Muscle of leg (tissue), 11 donors: ENCODE measurements around the gene PM20D2. TPM values are rescaled to one million over a fixed set of nuclear protein-coding genes. Genes with fewer than 3 reads are reported as not detected.
A peak's percentile ranks its signal among the peaks of the same experiment; 100 is the strongest.

Experiments
- DNase-seq: peaks from one replicate; pipeline ENCODE4 v3.0.0; 2013
- H3K27ac ChIP-seq: one replicate; pipeline ENCODE4 v1.5.1; 2013; ENCODE audit warnings: mild to moderate bottlenecking, low read length, control low read depth
- H3K27me3 ChIP-seq: one replicate; pipeline ENCODE4 v1.6.1; 2013; ENCODE audit warnings: low read length; ENCODE audit not compliant: control insufficient read depth, insufficient read depth
- H3K36me3 ChIP-seq: one replicate; pipeline ENCODE4 v1.6.1; 2013; ENCODE audit warnings: low read length; ENCODE audit not compliant: control insufficient read depth, insufficient read depth
- H3K4me1 ChIP-seq: one replicate; pipeline ENCODE4 v1.6.1; 2013; ENCODE audit warnings: low read length; ENCODE audit not compliant: control insufficient read depth, insufficient read depth
- H3K4me3 ChIP-seq: one replicate; pipeline ENCODE4 v1.5.1; 2013; ENCODE audit warnings: low read length, control low read depth
- H3K9me3 ChIP-seq: replicated peaks from 2 replicates; pipeline ENCODE4 v1.6.1; 2013; ENCODE audit warnings: low read depth, low read length; ENCODE audit not compliant: control insufficient read depth
- WGBS: methylation state at CpG from one replicate; pipeline ENCODE4 v1.1.5; 2013; ENCODE audit warnings: missing lambda C conversion rate; ENCODE audit not compliant: insufficient coverage; 5-methylcytosine and 5-hydroxymethylcytosine counted together
- polyA plus RNA-seq, 8 donors: library from polyadenylated mRNA; unstranded; fragments of 120-200 nt; gene quantifications; one replicate each; pipeline versions ENCODE4 v1.2.1 to v1.2.3, GENCODE V29; 2013; ENCODE audit warnings: inconsistent platforms in 1 of 8, low replicate concordance in 1 of 8; ENCODE audit not compliant: insufficient read length in 8 of 8, insufficient read depth in 1 of 8
- total RNA-seq: library from RNA; stranded (reverse); fragments of 120-200 nt; gene quantifications from one replicate; pipeline ENCODE4 v1.2.4, GENCODE V29; 2013

The PM20D2 gene
- total and polyA plus RNA-seq, 9 donors: 24.3 to 41.0 (median 31.9) TPM

DNA sequence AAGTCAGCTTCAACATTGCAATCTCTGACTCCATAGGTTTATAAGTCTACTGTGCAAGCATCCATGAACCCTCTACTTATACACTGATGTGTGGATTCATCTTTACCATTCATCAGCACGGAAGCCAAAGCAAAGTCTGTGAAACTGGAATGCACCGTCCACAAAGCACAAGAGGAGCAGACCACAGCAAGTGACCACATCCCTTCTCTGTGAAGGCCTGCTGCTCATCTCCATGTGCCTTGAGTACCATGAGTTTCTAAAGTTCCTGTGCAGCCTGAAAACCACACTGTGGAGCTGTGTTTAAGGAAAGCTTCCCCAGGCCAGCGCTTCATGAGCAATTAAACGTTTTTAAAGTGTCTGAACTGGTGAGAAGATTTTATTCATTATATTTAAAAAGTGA is 51.3 kb downstream of the PM20D2 start:
- DNase-seq: no peak
- no peaks in the 10 kb centered on the region for H3K36me3 ChIP-seq
- H3K4me3 ChIP-seq: no peak overlapping the region
- H3K4me1 ChIP-seq: peaks cover 9% of the 10 kb centered on the region
- H3K27ac ChIP-seq: no peak overlapping the region
- H3K27me3 ChIP-seq: no peaks in the 10 kb centered on the region
- peaks cover 11% of the 10 kb centered on the region for H3K9me3 ChIP-seq
- WGBS: 67% methylated on average over 1 of the region's 4 CpGs

DNA sequence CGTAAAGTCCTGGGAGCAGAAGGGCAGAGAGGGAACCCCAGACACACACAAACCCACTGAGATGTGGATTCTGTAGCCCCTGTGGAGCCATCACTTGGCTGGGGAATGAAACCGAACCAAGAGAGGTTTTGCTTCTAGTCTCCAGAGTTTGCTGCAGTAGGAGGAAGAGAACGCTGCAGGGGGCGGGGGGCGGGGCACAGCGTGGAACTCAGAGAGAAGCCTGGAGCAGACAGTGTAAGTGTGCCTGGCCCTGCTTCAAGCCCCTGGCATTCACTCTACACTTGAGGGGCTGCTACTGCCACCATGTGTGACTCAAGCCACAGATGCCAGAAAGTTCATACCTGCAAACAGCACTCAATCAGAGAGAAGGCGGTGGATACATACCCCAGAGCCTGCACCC is 52.4 kb downstream of the PM20D2 start:
- Histone ChIP-seq H3K27ac (no peak overlapping the region), H3K27me3 (no peaks in the 10 kb centered on the region), H3K4me1 (peaks cover 9% of the 10 kb centered on the region), H3K36me3 (no peaks in the 10 kb centered on the region), H3K9me3 (peaks cover 11% of the 10 kb centered on the region), H3K4me3 (no peak overlapping the region)
- WGBS: 60% methylated on average over 5 of the region's 7 CpGs
- DNase-seq: no peak

DNA sequence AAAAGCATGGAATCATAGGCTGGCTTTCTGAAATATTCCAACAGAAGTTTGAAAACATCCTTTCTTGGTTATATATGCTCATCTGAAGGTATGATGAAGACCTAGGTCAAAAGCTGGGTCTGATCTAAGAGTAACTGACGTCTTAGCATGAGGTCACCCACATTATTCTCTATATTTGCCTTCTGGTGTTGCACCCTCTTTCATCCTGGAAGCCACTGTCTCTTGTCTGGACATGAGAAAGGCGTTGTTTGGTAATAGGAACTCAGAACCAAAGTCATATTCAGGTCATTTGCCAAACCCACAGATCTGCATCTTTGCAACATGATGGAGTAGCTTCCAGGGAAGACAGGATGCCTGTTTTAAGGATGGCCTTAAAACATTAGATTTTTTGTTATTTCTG is 53.7 kb downstream of the PM20D2 start:
- no CpG with 5 or more reads among the region's 2 CpGs for WGBS
- Histone ChIP-seq H3K27ac (no peak overlapping the region), H3K27me3 (no peaks in the 10 kb centered on the region), H3K4me3 (no peak overlapping the region), H3K36me3 (no peaks in the 10 kb centered on the region), H3K4me1 (peaks cover 17% of the 10 kb centered on the region), H3K9me3 (peaks cover 6% of the 10 kb centered on the region)
- DNase-seq: no peak

DNA sequence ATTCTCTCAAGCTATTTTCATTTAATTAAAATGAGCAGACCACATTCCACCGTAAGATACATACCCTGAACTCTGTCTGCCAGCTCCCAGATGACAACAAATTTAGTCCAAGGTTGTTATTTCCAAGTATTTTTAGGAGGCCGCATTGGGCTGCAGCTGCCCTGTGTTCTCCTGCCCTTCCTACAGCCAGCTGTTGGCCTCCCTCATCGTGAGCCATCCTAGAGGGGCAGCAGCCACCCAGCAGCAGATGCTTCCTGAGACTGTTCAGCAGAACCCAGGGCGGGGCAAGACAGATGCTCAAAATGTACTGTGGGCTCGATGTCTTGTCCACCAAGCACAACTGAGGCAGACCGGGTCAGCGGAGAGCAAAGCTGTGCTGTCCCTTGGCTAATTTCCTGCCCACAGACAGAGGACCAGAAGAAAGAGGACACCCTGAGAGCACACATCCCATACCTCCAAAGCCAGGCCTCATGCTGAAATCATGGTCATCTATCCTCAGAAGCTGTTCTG is 54.9 kb downstream of the PM20D2 start:
- H3K27ac ChIP-seq: no peak overlapping the region
- H3K4me3 ChIP-seq: no peak overlapping the region
- H3K9me3 ChIP-seq: no peaks in the 10 kb centered on the region
- no peaks in the 10 kb centered on the region for H3K27me3 ChIP-seq
- no peaks in the 10 kb centered on the region for H3K36me3 ChIP-seq
- peaks cover 17% of the 10 kb centered on the region for H3K4me1 ChIP-seq
- 79% methylated on average over 5 of the region's 7 CpGs for WGBS
- peak; percentile 59 for DNase-seq

DNA sequence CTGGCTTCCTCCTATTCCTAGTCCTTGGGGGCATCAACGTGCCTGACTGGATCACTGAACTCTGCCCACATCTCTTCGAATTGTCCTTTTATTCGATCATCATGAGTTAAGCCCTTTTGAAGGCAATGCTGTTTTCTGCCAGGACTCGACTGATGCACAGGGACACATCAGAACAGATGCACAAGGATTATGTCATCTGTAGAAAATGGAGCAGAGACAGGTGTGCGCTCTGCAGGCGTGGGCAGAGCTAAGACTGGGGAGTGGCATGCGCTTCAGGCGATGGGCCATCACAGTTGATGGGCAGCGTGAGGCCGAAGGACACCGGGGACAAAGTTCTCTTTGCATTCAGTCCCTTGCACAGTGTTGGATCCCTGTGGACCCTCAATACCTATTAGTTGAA is 58.2 kb downstream of the PM20D2 start:
- Histone ChIP-seq H3K9me3 (no peaks in the 10 kb centered on the region), H3K4me3 (no peak overlapping the region), H3K27ac (peak overlapping the region; percentile 74), H3K27me3 (no peaks in the 10 kb centered on the region), H3K4me1 (peaks cover 14% of the 10 kb centered on the region), H3K36me3 (no peaks in the 10 kb centered on the region)
- WGBS: 74% methylated on average over 10 of the region's 11 CpGs
- peak; percentile 80 for DNase-seq

DNA sequence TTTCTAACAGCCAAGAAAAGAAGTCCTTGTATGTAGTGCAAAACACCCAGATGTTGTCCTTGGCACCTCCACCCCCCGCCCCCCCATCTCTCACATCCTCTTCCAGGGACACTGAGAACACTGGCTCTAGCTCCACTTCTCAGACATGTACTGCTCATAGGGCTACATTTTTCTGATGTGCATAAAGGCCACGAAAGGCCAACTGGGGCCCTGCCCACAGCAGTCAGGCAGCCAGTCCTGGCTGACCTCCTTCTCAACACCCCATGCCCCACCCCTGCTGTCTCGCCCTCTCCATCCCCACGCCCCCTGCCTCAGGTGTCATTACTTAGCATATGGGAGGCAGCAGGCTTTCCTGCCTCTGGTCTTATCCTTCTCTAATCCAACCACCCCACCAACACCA is 60.0 kb downstream of the PM20D2 start:
- Histone ChIP-seq H3K27me3 (no peaks in the 10 kb centered on the region), H3K36me3 (no peaks in the 10 kb centered on the region), H3K27ac (no peak overlapping the region), H3K4me3 (no peak overlapping the region), H3K9me3 (no peaks in the 10 kb centered on the region), H3K4me1 (peaks cover 13% of the 10 kb centered on the region)
- WGBS: 39% methylated on average over 2 of the region's 4 CpGs
- DNase-seq: no peak

DNA sequence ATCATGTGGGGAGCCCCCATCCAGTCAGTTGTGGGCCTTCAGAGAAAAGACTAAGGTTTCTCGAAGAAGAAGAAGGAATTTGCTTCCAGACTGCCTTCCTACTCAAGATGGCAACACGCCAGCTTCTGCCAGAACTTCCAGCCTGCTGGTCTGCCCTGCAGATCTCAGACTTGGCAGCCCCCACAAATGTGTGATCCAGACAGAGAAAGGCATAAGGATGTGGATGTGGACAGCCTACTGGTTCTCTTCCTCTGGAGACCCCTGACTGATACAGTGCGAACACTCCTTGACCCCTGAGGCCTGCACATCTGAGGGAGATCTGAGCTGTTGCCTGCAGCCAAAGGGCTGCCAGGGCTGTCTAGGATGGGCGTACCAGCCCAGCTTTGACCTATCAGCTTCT is 62.7 kb downstream of the PM20D2 start:
- no peak overlapping the region for H3K27ac ChIP-seq
- no peak for DNase-seq
- no peaks in the 10 kb centered on the region for H3K36me3 ChIP-seq
- 83% methylated on average over 2 of the region's 4 CpGs for WGBS
- H3K27me3 ChIP-seq: no peaks in the 10 kb centered on the region
- H3K4me1 ChIP-seq: peaks cover 11% of the 10 kb centered on the region
- H3K4me3 ChIP-seq: no peak overlapping the region
- H3K9me3 ChIP-seq: no peaks in the 10 kb centered on the region

DNA sequence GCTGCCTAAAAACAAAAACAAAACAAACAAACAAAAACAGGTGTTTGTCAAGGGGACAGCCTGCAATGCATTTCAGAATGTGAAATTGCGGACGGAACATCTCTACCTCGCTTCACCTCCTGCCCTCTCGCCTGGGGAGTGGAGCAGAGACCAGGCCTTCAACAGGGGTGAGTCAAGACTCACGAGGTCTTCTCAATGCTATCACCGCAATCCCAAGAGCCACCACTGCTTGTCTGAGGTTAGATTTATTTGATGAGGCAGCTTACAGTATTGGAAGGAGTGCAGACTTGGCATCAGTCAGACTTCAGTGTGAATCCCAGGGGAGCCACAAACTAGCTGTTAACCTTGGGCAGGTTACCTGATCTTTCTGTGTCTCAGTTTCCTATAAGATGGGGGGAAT is 63.6 kb downstream of the PM20D2 start:
- no peaks in the 10 kb centered on the region for H3K36me3 ChIP-seq
- no peaks in the 10 kb centered on the region for H3K9me3 ChIP-seq
- H3K27me3 ChIP-seq: no peaks in the 10 kb centered on the region
- H3K4me1 ChIP-seq: peaks cover 2% of the 10 kb centered on the region
- no peak overlapping the region for H3K4me3 ChIP-seq
- DNase-seq: no peak
- no peak overlapping the region for H3K27ac ChIP-seq
- no CpG with 5 or more reads among the region's 6 CpGs for WGBS

DNA sequence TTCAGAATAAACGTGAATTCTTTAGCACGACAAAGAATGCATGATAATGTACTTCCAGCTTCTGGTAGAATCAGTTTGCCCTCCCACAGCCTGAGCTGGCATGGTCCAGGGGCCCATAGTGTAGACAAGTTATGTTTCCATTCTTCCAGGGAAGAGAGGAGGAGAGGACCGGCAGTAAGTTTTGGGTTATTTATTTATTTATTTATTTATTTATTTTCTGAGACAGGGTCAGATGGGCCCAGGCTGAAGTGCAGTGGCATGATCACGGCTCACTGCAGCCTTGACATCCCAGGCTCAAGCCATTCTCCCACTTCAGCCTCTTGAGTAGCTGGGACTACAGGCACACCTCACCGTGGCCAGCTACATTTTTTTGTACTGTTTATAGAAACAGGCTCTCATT is 66.6 kb downstream of the PM20D2 start:
- Histone ChIP-seq H3K36me3 (no peaks in the 10 kb centered on the region), H3K4me3 (no peak overlapping the region), H3K4me1 (peaks cover 4% of the 10 kb centered on the region), H3K9me3 (no peaks in the 10 kb centered on the region), H3K27me3 (no peaks in the 10 kb centered on the region), H3K27ac (no peak overlapping the region)
- DNase-seq: no peak
- 0% methylated on average over 1 of the region's 5 CpGs for WGBS

DNA sequence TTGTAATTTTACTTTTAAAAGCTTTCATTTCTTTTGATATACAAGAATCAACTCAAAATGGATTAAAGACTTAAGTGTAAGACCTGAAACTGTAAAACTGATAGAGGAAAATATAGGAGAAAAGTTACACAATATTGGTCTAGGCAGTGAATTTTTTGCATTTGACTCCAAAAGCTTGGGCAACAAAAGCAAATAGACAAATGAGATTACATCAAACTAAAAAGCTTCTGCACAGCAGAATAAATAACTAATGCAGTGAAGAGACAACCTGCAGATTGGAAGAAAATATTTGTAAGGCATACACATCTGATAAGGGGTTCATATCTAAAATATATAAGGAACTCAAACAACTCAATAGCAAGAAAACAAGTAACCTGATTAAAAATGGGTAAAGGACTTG is 68.3 kb downstream of the PM20D2 start:
- H3K4me1 ChIP-seq: peaks cover 5% of the 10 kb centered on the region
- no peak for DNase-seq
- no peak overlapping the region for H3K27ac ChIP-seq
- H3K27me3 ChIP-seq: no peaks in the 10 kb centered on the region
- H3K9me3 ChIP-seq: no peaks in the 10 kb centered on the region
- H3K36me3 ChIP-seq: no peaks in the 10 kb centered on the region
- H3K4me3 ChIP-seq: no peak overlapping the region
